ENCODE measurements around the gene PROSER3. TPM values are rescaled to one million over a fixed set of nuclear protein-coding genes. Genes with fewer than 3 reads are reported as not detected.

Gene PROSER3
- total and polyA plus RNA-seq, 9 of the 15 experiments (the other 6 are each of a cell fraction or from before 2014, with no cell fraction given), result 1.0 to 39.5 (median 5.1) TPM

DNA sequence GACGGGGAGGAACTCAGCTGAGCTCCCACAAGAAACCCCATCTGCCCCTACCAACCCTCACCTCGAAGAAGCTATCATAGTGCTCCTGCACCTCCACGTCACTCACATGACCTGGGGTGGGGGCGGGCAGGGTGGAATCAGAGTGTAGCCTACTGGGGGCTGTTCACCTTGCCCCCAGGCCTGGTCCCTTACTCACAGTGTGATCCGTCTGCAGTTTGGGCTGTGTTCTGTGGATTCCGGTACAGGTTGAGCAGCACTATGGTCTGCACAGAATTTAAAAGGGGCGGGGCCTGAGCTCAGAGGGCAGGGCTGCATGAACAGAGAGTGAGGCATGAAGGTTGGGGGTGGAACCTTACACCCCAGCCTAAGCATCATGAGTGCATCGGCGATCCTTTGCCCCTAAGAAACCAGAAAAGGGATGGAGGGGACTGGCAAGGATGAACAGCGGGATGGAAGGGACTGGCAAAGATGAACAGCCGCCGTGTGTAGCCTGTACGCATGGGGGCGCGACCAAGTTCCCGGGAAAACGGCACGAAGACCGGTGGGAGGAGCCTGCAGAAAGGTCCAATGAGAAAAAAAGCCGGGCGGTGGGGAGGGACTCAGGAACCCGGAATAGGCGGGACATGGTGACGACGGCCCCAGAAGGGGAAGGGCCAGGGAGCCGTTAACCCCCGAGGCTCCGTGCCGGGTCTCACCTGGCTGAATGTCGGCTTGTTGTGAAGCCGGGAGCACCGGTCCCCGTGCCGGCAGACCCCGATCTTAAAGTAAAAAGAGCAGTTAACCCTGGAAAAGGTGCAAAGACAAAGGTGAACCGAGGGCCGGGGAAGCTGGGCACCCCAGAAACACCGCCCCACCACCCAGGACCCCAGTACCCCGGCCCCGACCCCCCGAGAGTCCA lies 13.3 kb upstream of the PROSER3 start (continued):
- TF ChIP-seq FOXA3 (CRISPR knock-in tag; conservative IDR thresholded peaks at IDR 0.05 in 1 of 2, IDR thresholded peaks at IDR 0.05 in 1 of 2) (0 out of 4 replicates have a peak, but pooled peaks of 1 of the 2 experiments have one; percentile 50), SRSF1 (IDR thresholded peaks at IDR 0.05; ENCODE audit: low read depth, low read length) (no peak), SNIP1 (IDR thresholded peaks at IDR 0.05; ENCODE audit: low read depth) (no peak), EP300 (IDR thresholded peaks at IDR 0.05; ENCODE audit: low read length) (peak; percentile 18; the same call in 1 of the 2 replicates), ZNF140 (CRISPR knock-in tag; IDR thresholded peaks at IDR 0.05) (no peak), TEAD4 (IDR thresholded peaks at IDR 0.05; ENCODE audit: low read length) (0 out of 2 replicates have a peak, but pooled peaks have one; percentile 9), TEAD4 (CRISPR knock-in tag; IDR thresholded peaks at IDR 0.05; ENCODE audit: borderline replicate concordance) (no peak), FOXM1 (IDR thresholded peaks at IDR 0.05; ENCODE audit: low read depth) (peak; percentile 53; the same call in 1 of the 2 replicates), FOXM1 (CRISPR knock-in tag; IDR thresholded peaks at IDR 0.05; ENCODE audit: low read depth) (no peak), NR2C2 (CRISPR knock-in tag; IDR thresholded peaks at IDR 0.05) (no peak), NR2C2 (tag; IDR thresholded peaks at IDR 0.05) (no peak), MTA3 (IDR thresholded peaks at IDR 0.05; ENCODE audit: borderline replicate concordance) (peak; percentile 15; the same call in 1 of the 2 replicates), POLR2H (tag; IDR thresholded peaks at IDR 0.05; ENCODE audit: low read depth) (peak; percentile 76; the same call in 1 of the 2 replicates), ELF2 (CRISPR knock-in tag; IDR thresholded peaks at IDR 0.05) (no peak), CEBPZ (IDR thresholded peaks at IDR 0.05; ENCODE audit: borderline replicate concordance, low read depth, low read length) (no peak), EZH2 (IDR thresholded peaks at IDR 0.05; ENCODE audit: borderline replicate concordance, low read depth, low read length) (no peak), BRD4 (IDR thresholded peaks at IDR 0.05) (peak; percentile 39; the same call in 1 of the 2 replicates), POLR3A (IDR thresholded peaks at IDR 0.05; ENCODE audit: borderline replicate concordance, extremely low read depth, insufficient read depth, insufficient read length) (no peak), YY1 (IDR thresholded peaks at IDR 0.05; ENCODE audit: borderline replicate concordance in 1 of 3, control insufficient read depth in 1 of 3, extremely low read depth in 1 of 3, insufficient read depth in 3 of 3, insufficient read length in 1 of 3, insufficient replicate concordance in 2 of 3, low read depth in 1 of 3, low read length in 2 of 3) (no peak), ILK (tag; IDR thresholded peaks at IDR 0.05; ENCODE audit: borderline replicate concordance, low read depth) (no peak), FOXO4 (CRISPR knock-in tag; IDR thresholded peaks at IDR 0.05) (no peak), SMARCB1 (IDR thresholded peaks at IDR 0.05; ENCODE audit: insufficient read length, low read depth) (no peak)

All from K562 (cell line).